Effector memory CD4-positive, alpha-beta T cell (primary cell): Measurements from ENCODE around the gene HEXIM1.

ENCODE experiments used
- DNase-seq, 3 donors: peaks; one replicate each; pipeline ENCODE4 v3.0.0-alpha.2; 2020
- H3K27ac ChIP-seq: 2 replicates; pipeline ENCODE4 v1.7.0; 2013; ENCODE audit warnings: mild to moderate bottlenecking, low read length, moderate library complexity; ENCODE audit not compliant: insufficient read depth, poor library complexity, severe bottlenecking
- H3K27me3 ChIP-seq: replicated peaks from 2 replicates; pipeline ENCODE4 v1.7.0; 2013; ENCODE audit warnings: mild to moderate bottlenecking, low read length; ENCODE audit not compliant: insufficient read depth, control insufficient read depth, poor library complexity, severe bottlenecking
- H3K36me3 ChIP-seq: 2 replicates; pipeline ENCODE4 v1.7.0; 2013; ENCODE audit warnings: mild to moderate bottlenecking, low read length, moderate library complexity; ENCODE audit not compliant: control insufficient read depth, insufficient read depth
- H3K4me1 ChIP-seq: 2 replicates; pipeline ENCODE4 v1.7.0; 2013; ENCODE audit warnings: low read length, mild to moderate bottlenecking; ENCODE audit not compliant: control insufficient read depth, insufficient read depth, poor library complexity, severe bottlenecking
- H3K4me3 ChIP-seq: 2 replicates; pipeline ENCODE4 v1.7.0; 2013; ENCODE audit warnings: low read length, low read depth, mild to moderate bottlenecking; ENCODE audit not compliant: insufficient read depth, poor library complexity, severe bottlenecking
- H3K9me3 ChIP-seq: 2 replicates; pipeline ENCODE4 v1.7.0; 2013; ENCODE audit warnings: mild to moderate bottlenecking, low read length, moderate library complexity; ENCODE audit not compliant: control insufficient read depth

The HEXIM1 gene

GRCh38 chr17:45129940-45130680 lies 18.2 kb upstream of the HEXIM1 start:
- DNase-seq: no peak
- Histone ChIP-seq H3K27me3 (no peaks in the 10 kb centered on the region), H3K4me3 (no peak overlapping the region), H3K9me3 (no peaks in the 10 kb centered on the region), H3K36me3 (no peaks in the 10 kb centered on the region), H3K27ac (no peak overlapping the region), H3K4me1 (peaks cover under 1% of the 10 kb centered on the region)

- Histone ChIP-seq H3K36me3 (no peaks in the 10 kb centered on the region), H3K4me3 (no peak overlapping the region), H3K4me1 (peaks cover 9% of the 10 kb centered on the region), H3K27ac (no peak overlapping the region), H3K9me3 (no peaks in the 10 kb centered on the region), H3K27me3 (no peaks in the 10 kb centered on the region)
- no peak for DNase-seq
Observed at GRCh38 chr17:45130681-45131615, 17.3 kb upstream of the HEXIM1 start.

- H3K4me1 ChIP-seq: peaks cover 14% of the 10 kb centered on the region
- no peaks in the 10 kb centered on the region for H3K9me3 ChIP-seq
- H3K27me3 ChIP-seq: no peaks in the 10 kb centered on the region
- H3K4me3 ChIP-seq: peak overlapping the region; percentile 80
- no peaks in the 10 kb centered on the region for H3K36me3 ChIP-seq
- peak overlapping the region; percentile 24 for H3K27ac ChIP-seq
- peak in 2 of 3 donors; percentile 12 to 29 for DNase-seq
Observed at GRCh38 chr17:45131616-45132319, 16.5 kb upstream of the HEXIM1 start.

- peak within 1 kb of the TSS; percentile 84 for H3K27ac ChIP-seq
Observed at GRCh38 chr17:45132320-45132571, 16.0 kb upstream of the HEXIM1 start, which contains the start of gene PLCD3. PLCD3 (minus strand) TSS chr17:45132515; CDS start chr17:45132410, 105 bp downstream.

GRCh38 chr17:45132572-45133463 lies 15.5 kb upstream of the HEXIM1 start:
- H3K9me3 ChIP-seq: no peaks in the 10 kb centered on the region
- DNase-seq: peak; percentile 41 to 62 (median 60)
- H3K27me3 ChIP-seq: no peaks in the 10 kb centered on the region
- peaks cover 17% of the 10 kb centered on the region for H3K4me1 ChIP-seq
- H3K4me3 ChIP-seq: peak overlapping the region; percentile 74
- peak overlapping the region; percentile 84 for H3K27ac ChIP-seq
- no peaks in the 10 kb centered on the region for H3K36me3 ChIP-seq

More at GRCh38 chr17:45132320-45132571, 16.0 kb upstream of the HEXIM1 start, which contains the start of gene PLCD3:
- H3K4me3 ChIP-seq: peak within 1 kb of the TSS; percentile 80
- peaks cover 15% of the 10 kb centered on the region for H3K4me1 ChIP-seq
- H3K36me3 ChIP-seq: no peaks in the 10 kb centered on the region
- DNase-seq: peak in 2 of 3 donors; percentile 57 to 63
- no peaks in the 10 kb centered on the region for H3K9me3 ChIP-seq
- no peaks in the 10 kb centered on the region for H3K27me3 ChIP-seq

- Histone ChIP-seq H3K9me3 (no peaks in the 10 kb centered on the region), H3K4me1 (peaks cover 17% of the 10 kb centered on the region), H3K27me3 (no peaks in the 10 kb centered on the region)
Observed at GRCh38 chr17:45135192-45135977, 12.9 kb upstream of the HEXIM1 start, which contains the start of gene ACBD4. ACBD4 (plus strand) TSS chr17:45135687; CDS start chr17:45136145, 458 bp downstream.

GRCh38 chr17:45135978-45136791 lies 12.1 kb upstream of the HEXIM1 start:
- no peaks in the 10 kb centered on the region for H3K27me3 ChIP-seq
- no peaks in the 10 kb centered on the region for H3K9me3 ChIP-seq
- no peaks in the 10 kb centered on the region for H3K36me3 ChIP-seq
- DNase-seq: no peak
- H3K4me1 ChIP-seq: peaks cover 19% of the 10 kb centered on the region
- peak overlapping the region; percentile 81 for H3K27ac ChIP-seq
- peak overlapping the region; percentile 96 for H3K4me3 ChIP-seq

More at GRCh38 chr17:45135192-45135977, 12.9 kb upstream of the HEXIM1 start, which contains the start of gene ACBD4:
- DNase-seq: peak; percentile 92 to 96 (median 95)
- Histone ChIP-seq H3K36me3 (no peaks in the 10 kb centered on the region), H3K27ac (peak within 1 kb of the TSS; percentile 81), H3K4me3 (peak within 1 kb of the TSS; percentile 96)

- Histone ChIP-seq H3K27ac (no peak overlapping the region), H3K9me3 (no peaks in the 10 kb centered on the region), H3K4me3 (no peak overlapping the region), H3K36me3 (no peaks in the 10 kb centered on the region), H3K27me3 (no peaks in the 10 kb centered on the region), H3K4me1 (peaks cover 24% of the 10 kb centered on the region)
- no peak for DNase-seq
Observed at GRCh38 chr17:45136846-45137560, 11.3 kb upstream of the HEXIM1 start.
